Measurements from ENCODE around the gene CDH8.

GRCh38 chr16:61915569-61915968 is 120.7 kb downstream of the CDH8 start:
- TF ChIP-seq CTCF (IDR thresholded peaks at IDR 0.05; ENCODE audit: low read length) (no peak), EZH2 (optimal IDR thresholded peaks at IDR 0.05; ENCODE audit: low read depth, low read length) (no peak)
